Activated CD8-positive, alpha-beta memory T cell treated with anti-CD3 and anti-CD28 coated beads for 1 hour (primary cell): ENCODE data around the gene EPS8L2.

Experiments
- DNase-seq, 2 donors: peaks; one replicate each; pipeline ENCODE4 v3.0.0-alpha.2; 2020; ENCODE audit warnings: low read depth in 1 of 2; ENCODE audit errors: extremely low read depth in 1 of 2

EPS8L2 gene

GRCh38 chr11:703506-703905 is 2.5 kb upstream of the EPS8L2 start:
- DNase-seq = no peak

GRCh38 chr11:704228-704674 is 1.8 kb upstream of the EPS8L2 start:
- DNase-seq = no peak

- no peak for DNase-seq
Observed at GRCh38 chr11:704781-705645, 1.0 kb upstream of the EPS8L2 start.

GRCh38 chr11:706439-706956 is 467 bp downstream of the EPS8L2 start:
- no peak for DNase-seq

DNA sequence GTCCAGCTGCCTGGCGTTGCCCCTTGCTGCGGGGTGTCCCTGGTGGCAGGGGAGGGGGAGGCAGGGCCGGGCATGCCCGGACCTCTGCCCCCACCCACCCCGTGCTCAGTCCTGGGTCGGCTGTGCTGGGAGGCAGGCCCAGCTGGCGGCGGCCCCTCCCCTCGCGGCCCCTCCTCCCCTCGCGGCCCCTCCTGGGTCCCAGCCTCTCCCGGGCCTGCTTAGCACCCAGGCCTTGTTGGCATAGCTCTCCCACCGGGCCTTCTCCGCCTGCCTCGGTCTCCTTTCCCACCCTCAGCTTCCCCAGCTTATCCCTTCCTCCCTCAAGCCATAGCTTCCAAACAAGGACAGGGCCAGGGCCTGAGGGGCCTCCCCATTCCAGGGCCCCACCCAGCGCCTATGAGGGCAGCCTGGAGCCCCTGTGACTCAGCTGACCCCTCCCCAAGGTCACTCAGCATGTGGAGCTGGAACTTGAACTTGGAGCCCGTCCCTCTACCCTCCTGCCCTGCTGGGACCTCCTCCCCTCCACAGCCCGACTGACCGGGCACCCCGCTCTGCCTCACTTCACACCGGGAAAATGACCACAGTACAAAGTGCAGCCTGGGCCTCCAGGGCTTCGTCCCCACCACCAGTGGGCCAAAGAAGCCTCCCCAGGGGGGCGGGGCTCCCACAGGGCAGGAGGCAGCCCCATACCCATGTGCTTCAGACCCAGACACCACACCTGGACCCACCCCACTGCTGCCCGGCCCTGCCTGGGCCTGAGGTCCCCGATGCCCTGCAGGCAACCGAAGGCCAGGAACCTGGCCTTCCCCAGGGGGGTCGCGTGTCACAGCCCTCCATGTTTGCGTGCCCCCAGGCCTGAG is 1.2 kb downstream of the EPS8L2 start:
- no peak for DNase-seq

DNA sequence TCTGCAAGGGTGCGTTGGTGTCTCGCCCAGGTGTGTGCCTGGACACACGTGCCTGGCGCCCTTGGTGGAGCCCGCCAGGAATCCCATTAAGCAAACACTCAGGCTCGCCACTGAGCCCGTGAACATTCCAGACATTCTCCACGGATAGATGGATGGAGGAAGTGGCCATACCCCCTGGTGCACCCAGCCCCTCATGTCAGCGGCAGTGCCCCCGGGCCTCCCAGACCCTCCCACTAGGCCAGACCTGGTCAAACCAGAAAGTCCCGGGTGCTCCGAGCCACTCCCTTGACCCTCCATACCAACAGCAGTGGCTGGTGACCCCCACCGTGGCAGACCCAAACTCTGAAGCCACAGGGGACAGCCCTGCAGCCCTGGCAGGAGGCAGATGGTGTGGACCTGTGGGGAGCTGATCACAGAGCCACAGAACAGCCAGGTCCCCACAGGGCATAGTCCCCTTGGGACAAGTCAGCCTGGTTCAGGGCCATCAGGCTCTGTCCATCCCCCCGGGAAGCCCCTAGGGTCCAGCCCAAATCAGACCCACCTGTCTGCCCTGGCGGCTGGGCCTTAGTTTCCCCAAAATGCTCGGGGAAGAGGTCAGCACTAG is 1.9 kb downstream of the EPS8L2 start:
- no peak for DNase-seq

DNA sequence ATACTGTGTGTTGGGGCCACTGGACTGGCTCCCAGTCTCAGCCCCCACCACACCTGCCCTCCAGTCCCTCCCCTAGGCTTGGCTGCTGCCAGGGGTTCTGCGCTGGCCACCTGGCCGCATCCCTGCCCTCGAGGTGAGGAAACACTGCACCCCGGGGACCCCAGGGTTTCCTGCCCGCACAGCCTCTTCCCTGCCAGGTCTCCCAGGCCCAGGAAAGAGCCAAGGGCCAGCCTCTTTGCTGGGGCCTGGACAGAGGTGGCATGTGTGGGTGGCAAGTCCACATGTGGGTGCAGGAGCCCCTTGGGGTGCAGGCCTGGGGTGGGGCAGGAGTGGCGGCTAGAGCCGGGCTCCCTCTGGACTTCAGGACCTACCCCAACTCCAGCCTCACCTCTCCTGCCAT is 2.5 kb downstream of the EPS8L2 start:
- no peak for DNase-seq

GRCh38 chr11:709109-709997 is 3.3 kb downstream of the EPS8L2 start:
- DNase-seq = no peak

DNA sequence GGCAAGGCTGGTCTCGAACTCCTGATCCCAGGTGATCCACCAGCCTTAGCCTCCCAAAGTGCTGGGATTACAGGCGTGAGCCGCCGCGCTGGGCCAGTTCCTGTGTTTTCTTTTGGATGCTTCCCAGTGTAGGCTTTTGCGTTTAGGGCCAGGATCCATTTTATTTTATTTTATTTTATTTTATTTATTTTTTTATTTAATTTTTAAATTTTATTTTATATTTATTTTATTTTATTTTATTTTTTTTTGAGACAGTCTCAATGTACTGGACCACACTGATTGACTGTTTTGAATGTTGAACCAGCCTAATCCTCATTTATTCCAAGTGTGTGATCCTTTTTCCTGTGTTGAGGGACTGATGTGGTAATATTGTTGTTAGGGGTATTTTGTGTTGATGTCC is 8.4 kb downstream of the EPS8L2 start:
- no peak for DNase-seq

DNA sequence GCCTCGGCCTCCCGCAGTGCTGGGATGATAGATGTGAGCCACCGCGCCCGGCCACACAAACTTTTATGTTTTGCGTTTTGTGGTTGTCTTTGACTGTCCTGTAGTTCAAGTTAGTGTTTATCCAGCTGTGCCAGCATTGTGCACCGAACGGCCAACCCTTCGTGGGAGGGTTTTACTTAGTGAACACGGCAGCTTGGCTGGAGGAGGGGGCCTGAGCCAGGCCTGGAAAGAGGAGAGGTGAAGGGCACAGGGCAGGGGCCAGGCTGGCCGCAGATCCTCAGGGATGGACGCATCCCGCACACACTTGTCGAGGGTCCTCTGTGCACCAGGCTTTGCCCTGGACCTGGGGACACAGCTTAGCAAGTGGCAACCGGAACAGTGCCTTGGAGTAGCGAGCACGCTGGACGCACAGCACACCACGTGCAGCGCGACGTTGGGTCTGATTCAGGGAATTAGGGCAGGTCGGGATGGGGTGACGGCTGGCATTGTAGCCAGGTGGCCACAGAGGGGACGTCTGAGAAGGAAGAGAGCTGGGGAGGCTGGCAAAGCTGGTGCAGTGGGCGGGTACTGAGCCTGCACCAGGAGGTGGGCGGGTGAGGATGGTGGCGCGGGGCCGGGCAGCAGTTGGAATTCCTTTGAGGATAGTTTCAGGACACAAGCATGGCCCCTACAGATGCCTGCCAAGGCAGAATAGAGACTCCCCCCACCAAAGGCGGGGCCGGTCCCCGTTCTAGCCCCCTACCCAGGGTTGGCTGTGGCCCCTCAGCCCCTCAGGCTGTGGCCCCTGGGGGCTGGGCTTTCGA is 13.4 kb downstream of the EPS8L2 start:
- DNase-seq = no peak

- DNase-seq = no peak
Observed at GRCh38 chr11:720017-720641, 14.1 kb downstream of the EPS8L2 start.

- no peak for DNase-seq
Observed at GRCh38 chr11:720642-721246, 14.7 kb downstream of the EPS8L2 start.

DNA sequence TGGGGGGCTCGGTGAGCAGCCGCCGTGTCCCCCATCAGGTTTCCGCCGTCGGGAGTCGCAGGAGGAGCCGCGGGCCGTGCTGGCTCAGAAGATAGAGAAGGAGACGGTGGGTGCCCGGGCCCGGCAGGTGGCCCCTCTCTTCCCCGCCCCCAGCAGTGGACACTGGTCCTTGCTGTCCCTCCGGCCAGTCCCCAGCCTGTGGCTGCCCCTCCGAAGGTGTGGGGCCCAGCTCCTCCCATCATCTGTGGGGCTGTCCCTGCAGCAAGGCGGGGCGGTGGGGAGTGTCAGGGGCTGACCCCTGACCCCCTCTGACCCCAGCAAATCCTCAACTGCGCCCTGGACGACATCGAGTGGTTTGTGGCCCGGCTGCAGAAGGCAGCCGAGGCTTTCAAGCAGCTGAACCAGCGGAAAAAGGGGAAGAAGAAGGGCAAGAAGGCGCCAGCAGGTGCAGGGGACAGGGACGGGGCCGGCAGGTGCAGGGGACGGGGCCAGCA is 15.3 kb downstream of the EPS8L2 start:
- DNase-seq = no peak

- DNase-seq = peak in 1 of 2 donors; percentile 25
Observed at GRCh38 chr11:721741-722345, 15.8 kb downstream of the EPS8L2 start.

- DNase-seq = no peak
Observed at GRCh38 chr11:722346-722811, 16.3 kb downstream of the EPS8L2 start.

- peak in 1 of 2 donors; percentile 21 for DNase-seq
Observed at GRCh38 chr11:723120-723883, 17.3 kb downstream of the EPS8L2 start.
